Endothelial cell of umbilical vein (primary cell): ENCODE results near the gene DLGAP4. TPM values are rescaled to one million over a fixed set of nuclear protein-coding genes. Genes with fewer than 3 reads are reported as not detected.

Experiments used
- BruUV-seq: library from RNA; stranded (reverse); fragments of 400-500 nt; replicated peaks from 2 replicates; lab custom pipeline; 2021; lab: Mats Ljungman, UMichigan
- CTCF ChIA-PET: fragments of 300-600, 350-600 bp; sonication (Branson Sonifier 250); formaldehyde crosslinking; loops from one replicate; lab custom pipeline; 2021; ENCODE audit warnings: antibody characterized with exemption, inconsistent platforms; lab: Charles Lee
- POLR2A ChIA-PET: fragments of 300-600, 350-600 bp; sonication (Branson Sonifier 250); formaldehyde crosslinking; loops from one replicate; lab custom pipeline; 2021; ENCODE audit warnings: antibody characterized with exemption, inconsistent platforms; lab: Charles Lee
- DNase-seq: peaks from one replicate; pipeline ENCODE4 v3.0.0-alpha.2; 2011; ENCODE audit warnings: low read depth, low spot score
- FAIRE-seq: peaks from 2 replicates; lab custom pipeline; 2011; peaks lifted over from hg19 to GRCh38; lab: Jason Lieb, UNC
- H2AFZ ChIP-seq: 2 replicates; pipeline ENCODE4 v1.6.0; 2012; ENCODE audit warnings: low read depth, low read length, control low read depth, inconsistent platforms
- H3K27ac ChIP-seq: 2 replicates; pipeline ENCODE4 v1.5.1; 2011; ENCODE audit warnings: low read depth, mild to moderate bottlenecking, control low read depth, low read length, moderate library complexity; ENCODE audit not compliant: insufficient read depth
- H3K27me3 ChIP-seq, 2 experiments: 2 replicates each; pipeline versions ENCODE4 v1.6.0 to v1.6.1; 2011; ENCODE audit warnings: low read length in 2 of 2, mixed read lengths in 1 of 2; ENCODE audit not compliant: control insufficient read depth in 2 of 2, insufficient read depth in 2 of 2
- H3K36me3 ChIP-seq, 2 experiments: 2 replicates in 1 of 2; 3 replicates in 1 of 2; pipeline ENCODE4 v1.5.1; 2011; ENCODE audit warnings: low read length in 2 of 2, mild to moderate bottlenecking in 1 of 2, moderate library complexity in 1 of 2; ENCODE audit not compliant: control insufficient read depth in 2 of 2, insufficient read depth in 2 of 2; ENCODE audit errors: extremely low read depth in 1 of 2
- H3K4me1 ChIP-seq: 3 replicates; pipeline ENCODE4 v1.5.1; 2011; ENCODE audit warnings: mild to moderate bottlenecking, low read length; ENCODE audit not compliant: control insufficient read depth, insufficient read depth; ENCODE audit errors: extremely low read depth
- H3K4me2 ChIP-seq: 2 replicates; pipeline ENCODE4 v1.6.1; 2011; ENCODE audit warnings: low read length, control low read depth, mixed read lengths; ENCODE audit not compliant: insufficient read depth
- H3K4me3 ChIP-seq, 3 experiments: fragments of 200-600 bp in 1 of 3; sonication (generic), shearing (Covaris generic) in 1 of 3; replicated peaks in 1 of 3; 2 replicates each; pipeline ENCODE4 v1.5.1; 2011 to 2016; ENCODE audit warnings: control low read depth in 3 of 3, low read length in 3 of 3, mild to moderate bottlenecking in 2 of 3, inconsistent platforms in 1 of 3, low read depth in 1 of 3, moderate library complexity in 1 of 3; ENCODE audit not compliant: insufficient read depth in 1 of 3
- H3K79me2 ChIP-seq: 2 replicates; pipeline ENCODE4 v1.6.0; 2012; ENCODE audit warnings: low read length, inconsistent platforms; ENCODE audit not compliant: control insufficient read depth, insufficient read depth
- H3K9ac ChIP-seq: replicated peaks from 2 replicates; pipeline ENCODE3; 2011; ENCODE audit warnings: low read length, control low read depth; ENCODE audit not compliant: insufficient read depth; ENCODE audit errors: extremely low read depth
- H3K9me1 ChIP-seq: replicated peaks from 3 replicates; pipeline ENCODE4 v1.6.0; 2011; ENCODE audit warnings: mild to moderate bottlenecking, low read length; ENCODE audit not compliant: control insufficient read depth, insufficient read depth; ENCODE audit errors: extremely low read depth
- H3K9me3 ChIP-seq: replicated peaks from 2 replicates; pipeline ENCODE4 v1.5.1; 2012; ENCODE audit warnings: low read length, inconsistent platforms; ENCODE audit not compliant: control insufficient read depth, insufficient read depth
- H4K20me1 ChIP-seq: replicated peaks from 2 replicates; pipeline ENCODE3; 2011; ENCODE audit warnings: mild to moderate bottlenecking, low read length; ENCODE audit not compliant: control insufficient read depth, insufficient read depth; ENCODE audit errors: extremely low read depth
- GATA2 ChIP-seq: IDR thresholded peaks from 2 replicates; pipeline ENCODE4 v1.7.0; 2011; ENCODE audit warnings: low read depth, mild to moderate bottlenecking, moderate library complexity, mixed read lengths, low read length; ENCODE audit not compliant: insufficient read length, insufficient read depth
- POLR2AphosphoS5 ChIP-seq: IDR thresholded peaks from 2 replicates; pipeline ENCODE4 v1.6.1; 2012; ENCODE audit warnings: low read depth, mild to moderate bottlenecking, control low read depth, low read length, moderate library complexity; ENCODE audit not compliant: insufficient read depth
- dilution Hi-C: fragments of 300-500 bp; cut with MboI; formaldehyde crosslinking; loops from one replicate; pipeline ENCODE4 v1.15.0; 2019; ENCODE audit warnings: low sequenced_read_pairs; ENCODE audit not compliant: extremely low pct_ligation_motif_present
- intact Hi-C: fragments of 100-400 bp; cut with micrococcal nuclease; formaldehyde crosslinking; loops from one replicate; pipeline ENCODE4 v1.10.0; 2022
- polyA plus RNA-seq, 4 experiments: library from polyadenylated mRNA; depleted of rRNA in 3 of 4; stranded (reverse) in 3 of 4; unstranded in 1 of 4; fragments of >200 nt; gene quantifications; 2 replicates each; pipeline versions ENCODE4 v1.2.1 to v1.2.3, GENCODE V29; 2011 to 2012; ENCODE audit warnings: missing spikeins in 1 of 4
- total RNA-seq: library from RNA; stranded (reverse); gene quantifications from 2 replicates; pipeline ENCODE4 v1.2.3, GENCODE V29; 2021
- TF ChIP-seq, protein P1 (sequence below), 2 donors: IDR thresholded peaks; 1 replicate in 1 of 2; 2 replicates in 1 of 2; pipeline ENCODE4 v1.5.1; 2011; ENCODE audit warnings: low read length in 2 of 2, mild to moderate bottlenecking in 2 of 2, moderate library complexity in 2 of 2, control low read depth in 1 of 2, inconsistent platforms in 1 of 2, low read depth in 1 of 2; ENCODE audit not compliant: insufficient read depth in 1 of 2; ENCODE audit errors: extremely low read depth in 1 of 2

Gene DLGAP4
- total and polyA plus RNA-seq, 2 donors (not counting 3 experiments of a cell fraction or from before 2014, with no cell fraction given) = 57.5 to 125 TPM

DNA sequence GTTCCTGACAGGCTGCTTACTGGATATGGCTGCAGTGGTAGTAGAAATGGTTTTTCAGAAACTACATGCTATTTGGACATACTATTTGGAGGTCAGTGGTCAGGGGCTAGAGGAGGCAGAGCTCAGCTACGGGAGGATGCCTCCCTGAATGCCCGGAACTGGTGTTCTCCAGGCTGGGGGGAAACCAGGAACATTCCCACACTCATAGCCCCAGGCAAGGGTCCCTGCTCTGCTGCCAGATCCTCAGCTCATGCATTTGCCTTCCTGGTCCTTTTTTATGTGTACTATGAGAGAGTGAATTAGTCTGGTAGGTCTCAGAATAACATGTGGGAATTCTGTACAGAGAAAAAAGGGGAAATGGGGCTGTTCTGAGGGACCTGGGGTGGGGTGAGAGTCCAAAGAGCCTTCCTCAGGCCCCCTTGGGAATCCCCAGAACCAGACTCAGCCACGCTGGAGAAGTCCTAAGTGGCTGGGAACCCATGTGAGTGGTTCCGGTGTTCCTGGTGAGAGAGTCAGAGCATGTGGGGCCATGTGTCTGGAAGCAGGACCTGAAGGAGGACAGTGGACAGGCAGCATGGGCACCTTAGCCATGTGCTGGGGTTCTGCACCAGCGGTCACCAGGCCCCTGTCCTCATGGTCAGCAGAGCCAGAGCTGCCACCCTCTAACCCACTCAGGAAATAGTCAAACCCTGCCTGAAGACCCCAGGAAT lies 177.2 kb downstream of the DLGAP4 start:
- Histone ChIP-seq H3K4me1 (peaks cover 8% of the 10 kb centered on the region), H3K9ac (no peak overlapping the region), H2AFZ (no peak overlapping the region), H3K4me2 (no peak overlapping the region), H4K20me1 (no peaks in the 10 kb centered on the region), H3K27ac (no peak overlapping the region), H3K36me3 (peaks cover 0 to 6% of the 10 kb centered on the region in 2 experiments), H3K27me3 (no peaks in the 10 kb centered on the region), H3K9me1 (no peaks in the 10 kb centered on the region), H3K9me3 (no peaks in the 10 kb centered on the region), H3K79me2 (peaks cover 94% of the 10 kb centered on the region), H3K4me3 (no peak overlapping the region)
- dilution Hi-C loops (no loop called here), intact Hi-C loops (no loop called here)
- ChIA-PET CTCF (interaction anchor here (0.8 to 2.7 kb wide), 6 partner anchors 9 to 290 kb away, joined by 3 to 7 read pairs (median 4); partner anchors contain the start of gene DSN1), POLR2A (no interaction called here)
- no TSS peak for BruUV-seq
- FAIRE-seq (no peak), DNase-seq (no peak)
- TF ChIP-seq, protein P1, sequence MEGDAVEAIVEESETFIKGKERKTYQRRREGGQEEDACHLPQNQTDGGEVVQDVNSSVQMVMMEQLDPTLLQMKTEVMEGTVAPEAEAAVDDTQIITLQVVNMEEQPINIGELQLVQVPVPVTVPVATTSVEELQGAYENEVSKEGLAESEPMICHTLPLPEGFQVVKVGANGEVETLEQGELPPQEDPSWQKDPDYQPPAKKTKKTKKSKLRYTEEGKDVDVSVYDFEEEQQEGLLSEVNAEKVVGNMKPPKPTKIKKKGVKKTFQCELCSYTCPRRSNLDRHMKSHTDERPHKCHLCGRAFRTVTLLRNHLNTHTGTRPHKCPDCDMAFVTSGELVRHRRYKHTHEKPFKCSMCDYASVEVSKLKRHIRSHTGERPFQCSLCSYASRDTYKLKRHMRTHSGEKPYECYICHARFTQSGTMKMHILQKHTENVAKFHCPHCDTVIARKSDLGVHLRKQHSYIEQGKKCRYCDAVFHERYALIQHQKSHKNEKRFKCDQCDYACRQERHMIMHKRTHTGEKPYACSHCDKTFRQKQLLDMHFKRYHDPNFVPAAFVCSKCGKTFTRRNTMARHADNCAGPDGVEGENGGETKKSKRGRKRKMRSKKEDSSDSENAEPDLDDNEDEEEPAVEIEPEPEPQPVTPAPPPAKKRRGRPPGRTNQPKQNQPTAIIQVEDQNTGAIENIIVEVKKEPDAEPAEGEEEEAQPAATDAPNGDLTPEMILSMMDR (IDR thresholded peaks at IDR 0.05; ENCODE audit: extremely low read depth in 1 of 2, insufficient read depth in 1 of 2, low read depth in 1 of 2, low read length in 2 of 2) = no peak
- TF ChIP-seq GATA2 = no peak
- TF ChIP-seq POLR2AphosphoS5 = no peak
